Measurements from ENCODE around the gene PCDHA8.

GRCh38 chr5:140802781-140803271 lies 38.2 kb upstream of the PCDHA8 start:
- TF ChIP-seq MAFK (IDR thresholded peaks at IDR 0.05; ENCODE audit: low read depth, low read length) (no peak), CREB1 (IDR thresholded peaks at IDR 0.05) (no peak), FOSL1 (IDR thresholded peaks at IDR 0.05; ENCODE audit: insufficient read depth, low read depth, low read length) (no peak)
- TF ChIP-seq, protein P1, sequence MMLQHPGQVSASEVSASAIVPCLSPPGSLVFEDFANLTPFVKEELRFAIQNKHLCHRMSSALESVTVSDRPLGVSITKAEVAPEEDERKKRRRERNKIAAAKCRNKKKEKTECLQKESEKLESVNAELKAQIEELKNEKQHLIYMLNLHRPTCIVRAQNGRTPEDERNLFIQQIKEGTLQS (IDR thresholded peaks at IDR 0.05; ENCODE audit: insufficient read depth, low read depth, low read length): no peak
